Measurements from ENCODE around the gene ICAM2.

DNA sequence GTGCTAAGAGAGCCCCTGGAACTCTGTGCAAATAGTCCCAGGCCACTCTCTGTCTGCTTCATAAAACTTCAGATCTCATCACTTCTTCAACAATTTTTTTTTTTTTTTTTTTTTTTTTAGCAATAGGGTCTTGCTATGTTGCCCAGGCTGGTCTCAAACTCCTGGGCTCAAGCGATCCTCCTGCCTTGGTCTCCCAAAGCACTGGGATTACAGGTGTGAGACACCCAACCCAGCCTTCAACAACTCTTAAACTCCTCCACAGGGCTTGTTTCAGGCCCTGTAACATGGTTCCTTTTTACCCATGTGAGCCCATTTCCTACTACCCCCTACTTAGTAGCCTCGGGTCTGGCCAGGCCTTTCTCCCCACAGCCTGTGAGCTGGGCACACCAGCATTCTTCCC is 39.3 kb upstream of the ICAM2 start:
- TF ChIP-seq POLR2A (IDR thresholded peaks at IDR 0.05) (no peak), CTCF (IDR thresholded peaks at IDR 0.05 in 4 of 5, conservative IDR thresholded peaks at IDR 0.05 in 1 of 5) (no peak)
